Measurements from ENCODE around the gene SRRT. TPM values are rescaled to one million over a fixed set of nuclear protein-coding genes. Genes with fewer than 3 reads are reported as not detected.
A peak's percentile ranks its signal among the peaks of the same experiment; 100 is the strongest.

Gene SRRT
- total and polyA plus RNA-seq, 7 experiments from 2014 or later: 43.6 to 271 (median 255) TPM

- no peak overlapping the region for H3K4me3 ChIP-seq (ENCODE audit: low read length)
- Mint-ChIP-seq H3K36me3 (peaks cover 6 to 18% (median 12%) of the 10 kb centered on the region in 5 donors), H3K27ac (peak overlapping the region in 3 of 9 donors; percentile 30 to 62 (median 58)), H3K4me3 (peak overlapping the region; percentile 49 to 89 (median 76)), H3K9me3 (peaks cover 0 to 4% (median 0%) of the 10 kb centered on the region in 11 donors), H3K27me3 (peaks cover 22 to 48% (median 30%) of the 10 kb centered on the region in 5 donors), H3K4me1 (peaks cover 32 to 44% (median 39%) of the 10 kb centered on the region in 7 donors)
- H3K9me3 ChIP-seq (ENCODE audit: control insufficient read depth in 2 of 3, low read length in 3 of 3): no peaks in the 10 kb centered on the region
- ATAC-seq: no peak
- H3K36me3 ChIP-seq (ENCODE audit: control insufficient read depth in 2 of 3, insufficient read depth in 3 of 3, low read length in 3 of 3): peaks cover 0 to 8% (median 6%) of the 10 kb centered on the region in 3 experiments
- DNase-seq: no peak
- no peak overlapping the region for H3K27ac ChIP-seq (ENCODE audit: low read depth, low read length)
- H3K4me1 ChIP-seq (ENCODE audit: control insufficient read depth in 2 of 2, insufficient read depth in 2 of 2, low read length in 2 of 2): peaks cover 37 to 38% of the 10 kb centered on the region in 2 donors
- peaks cover 7 to 8% of the 10 kb centered on the region in 2 donors for H3K27me3 ChIP-seq (ENCODE audit: control insufficient read depth in 2 of 2, insufficient read depth in 2 of 2, low read length in 2 of 2)
- ChIA-PET POLR2A (interaction anchor here (1.2 kb wide), 1 partner anchor 16 kb away, joined by 4 read pairs; no protein-coding TSS in a partner anchor), CTCF (interaction anchor here (0.6 kb wide), 1 partner anchor 41 kb away, joined by 3 read pairs; no protein-coding TSS in a partner anchor)
- intact Hi-C loops (cut with micrococcal nuclease): loop anchor here in 1 of 2 donors (5.0 kb wide), 2 partner anchors 76 to 126 kb away; partner anchors contain the start of gene MUC12
Measured at GRCh38 chr7:100891568-100892247, 16.8 kb downstream of the SRRT start.

DNA sequence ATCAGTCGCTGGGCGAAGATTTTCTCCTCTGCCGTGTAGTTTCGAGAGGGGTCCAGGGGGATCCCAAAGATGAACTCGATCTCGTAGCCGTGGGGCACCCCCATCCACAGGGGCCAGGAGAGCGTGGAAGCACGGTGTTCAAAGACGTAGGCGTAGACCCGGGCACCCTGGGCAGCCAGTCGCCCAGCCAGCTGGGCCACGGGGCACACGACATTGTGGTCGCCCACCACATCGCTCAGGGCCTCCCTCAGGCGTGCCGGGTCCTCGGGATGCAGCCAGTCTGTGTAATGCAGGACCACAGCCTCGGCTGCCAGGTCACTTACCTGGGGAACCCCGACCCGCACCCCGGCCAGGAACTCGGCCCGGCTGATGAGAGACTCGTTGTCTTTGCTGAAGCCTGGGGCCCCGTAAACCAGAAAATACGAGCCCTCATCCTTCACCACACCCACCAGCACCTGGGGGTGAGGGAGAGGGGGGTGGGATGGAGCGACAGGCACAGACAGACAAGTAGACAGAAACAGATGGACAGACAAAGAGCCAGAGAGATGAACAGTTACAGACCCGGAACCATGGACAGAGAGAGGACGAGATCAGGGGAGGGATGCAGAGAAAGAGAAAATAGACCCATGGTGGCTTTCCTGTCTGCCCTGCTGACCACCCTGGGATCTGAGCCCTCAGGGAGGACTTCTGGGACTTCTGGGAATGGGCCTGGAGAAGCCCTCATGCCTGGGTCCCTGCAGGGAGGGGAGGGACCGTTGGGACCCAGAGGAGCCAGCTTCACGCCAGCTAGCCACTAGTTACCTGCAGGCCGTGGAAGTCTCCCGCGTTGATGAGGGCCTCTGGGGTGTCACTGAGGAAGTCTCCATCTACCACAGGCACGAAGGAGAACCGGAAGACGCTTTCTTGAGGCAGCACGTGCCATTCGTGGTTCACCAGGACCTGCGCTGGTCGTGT lies 17.7 kb downstream of the SRRT start:
- H3K9me3 Mint-ChIP-seq: peaks cover 0 to 2% (median 0%) of the 10 kb centered on the region in 11 donors
- ATAC-seq: no peak
- CTCF ChIA-PET: no interaction called here

DNA sequence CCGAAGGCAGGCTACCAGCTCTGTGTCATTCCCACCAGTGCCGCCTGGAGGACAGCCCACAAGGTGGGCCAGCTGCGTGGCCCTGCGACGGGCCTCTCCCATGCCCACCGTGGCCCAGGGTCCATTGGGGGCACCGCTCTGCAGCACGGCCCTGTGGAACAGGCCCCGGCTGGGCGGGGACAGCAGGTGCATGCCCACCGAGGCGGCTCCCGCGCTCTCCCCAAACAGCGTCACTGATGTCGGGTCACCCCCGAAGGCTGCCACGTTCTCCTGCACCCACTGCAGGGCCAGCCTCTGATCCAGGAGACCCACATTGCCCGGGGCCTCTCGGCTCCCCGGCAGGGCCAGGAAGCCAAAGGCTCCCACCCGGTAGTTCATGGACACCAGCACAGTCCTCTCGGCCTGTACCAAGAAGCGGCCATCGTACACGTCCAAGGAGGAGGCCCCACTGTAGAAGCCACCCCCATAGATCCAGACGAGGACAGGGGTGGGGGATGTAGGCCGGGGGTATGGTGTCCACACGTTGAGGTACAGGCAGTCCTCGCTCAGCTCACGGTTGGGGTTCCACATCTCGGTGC lies 18.5 kb downstream of the SRRT start:
- Mint-ChIP-seq H3K9me3 (peaks cover 0 to 2% (median 0%) of the 10 kb centered on the region in 11 donors), H3K27ac (no peak overlapping the region), H3K36me3 (peaks cover 0 to 2% (median 0%) of the 10 kb centered on the region in 5 donors), H3K4me1 (peaks cover 16 to 32% (median 23%) of the 10 kb centered on the region in 7 donors), H3K27me3 (peaks cover 35 to 60% (median 41%) of the 10 kb centered on the region in 5 donors), H3K4me3 (peak overlapping the region in 4 of 10 donors; percentile 2 to 95 (median 13))
- Histone ChIP-seq H3K36me3 (ENCODE audit: control insufficient read depth in 2 of 3, insufficient read depth in 3 of 3, low read length in 3 of 3) (no peaks in the 10 kb centered on the region), H3K27me3 (ENCODE audit: control insufficient read depth in 2 of 2, insufficient read depth in 2 of 2, low read length in 2 of 2) (peaks cover 8 to 10% of the 10 kb centered on the region in 2 donors), H3K4me1 (ENCODE audit: control insufficient read depth in 2 of 2, insufficient read depth in 2 of 2, low read length in 2 of 2) (peaks cover 21% of the 10 kb centered on the region in 2 donors), H3K9me3 (ENCODE audit: control insufficient read depth in 2 of 3, low read length in 3 of 3) (no peaks in the 10 kb centered on the region), H3K27ac (ENCODE audit: low read depth, low read length) (no peak overlapping the region), H3K4me3 (ENCODE audit: low read length) (no peak overlapping the region)
- CTCF ChIA-PET: no interaction called here
- intact Hi-C loops (cut with micrococcal nuclease): loop anchor here in 1 of 2 donors (5.0 kb wide), 2 partner anchors 74 to 124 kb away; partner anchors contain the start of gene MUC12
- no peak for ATAC-seq
- POLR2A ChIA-PET: no interaction called here
- DNase-seq: no peak

More for the DNA sequence above, 17.7 kb downstream of the SRRT start:
- Histone ChIP-seq H3K27ac (ENCODE audit: low read depth, low read length) (no peak overlapping the region), H3K4me3 (ENCODE audit: low read length) (no peak overlapping the region), H3K27me3 (ENCODE audit: control insufficient read depth in 2 of 2, insufficient read depth in 2 of 2, low read length in 2 of 2) (peaks cover 8 to 10% of the 10 kb centered on the region in 2 donors), H3K4me1 (ENCODE audit: control insufficient read depth in 2 of 2, insufficient read depth in 2 of 2, low read length in 2 of 2) (peaks cover 28 to 29% of the 10 kb centered on the region in 2 donors), H3K36me3 (ENCODE audit: control insufficient read depth in 2 of 3, insufficient read depth in 3 of 3, low read length in 3 of 3) (no peaks in the 10 kb centered on the region), H3K9me3 (ENCODE audit: control insufficient read depth in 2 of 3, low read length in 3 of 3) (no peaks in the 10 kb centered on the region)
- peaks cover 0 to 9% (median 3%) of the 10 kb centered on the region in 5 donors for H3K36me3 Mint-ChIP-seq
- peak overlapping the region in 4 of 10 donors; percentile 4 to 75 (median 55) for H3K4me3 Mint-ChIP-seq
- H3K4me1 Mint-ChIP-seq: peaks cover 24 to 34% (median 30%) of the 10 kb centered on the region in 7 donors
- peaks cover 27 to 53% (median 34%) of the 10 kb centered on the region in 5 donors for H3K27me3 Mint-ChIP-seq
- DNase-seq: no peak
- H3K27ac Mint-ChIP-seq: peak overlapping the region in 3 of 9 donors; percentile 9 to 58 (median 41)
- intact Hi-C loops (cut with micrococcal nuclease): loop anchor here in 1 of 2 donors (5.0 kb wide), 2 partner anchors 75 to 125 kb away; partner anchors contain the start of gene MUC12
- POLR2A ChIA-PET: no interaction called here

DNA sequence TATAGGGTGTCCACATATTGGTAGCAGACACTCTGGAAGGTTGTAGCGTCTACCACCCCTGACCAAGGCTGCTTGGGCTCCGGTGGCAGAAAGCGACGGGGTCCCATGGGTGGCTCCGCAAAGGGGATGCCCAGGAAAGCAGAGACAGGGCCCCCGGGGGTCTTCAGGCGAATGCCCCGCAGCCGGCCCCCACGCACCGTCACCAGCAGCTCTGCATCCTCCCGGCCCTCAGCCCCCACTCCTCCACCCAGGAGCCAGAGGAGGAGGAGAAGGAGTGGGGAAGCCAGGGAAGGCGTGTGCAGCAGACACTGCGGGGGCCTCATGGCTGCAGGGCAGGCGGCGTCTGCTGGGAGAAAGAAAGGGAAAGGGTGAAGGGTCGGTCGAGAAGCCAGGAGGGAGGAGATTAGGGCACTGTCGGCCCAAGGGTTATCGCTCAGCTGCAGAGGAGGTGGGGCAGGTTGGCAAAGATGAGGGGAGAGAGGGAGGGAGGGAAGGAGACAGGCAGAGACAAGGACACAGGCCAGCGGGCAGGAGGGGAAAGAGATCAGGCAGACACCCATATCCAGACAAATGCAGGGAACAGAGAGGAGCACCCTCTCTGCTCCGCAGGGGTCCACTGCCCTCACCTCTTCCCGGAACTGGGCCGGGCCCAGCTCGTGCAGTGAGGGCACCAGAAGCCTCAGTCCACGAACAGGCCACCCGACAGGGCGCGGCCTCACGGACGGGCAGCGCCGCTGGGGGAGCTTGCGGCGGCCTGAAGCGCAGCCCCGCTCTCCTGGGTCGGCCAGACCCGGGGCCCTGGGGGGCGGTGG lies 19.2 kb downstream of the SRRT start:
- intact Hi-C loops (cut with micrococcal nuclease): loop anchor here in 1 of 2 donors (2.0 to 5.0 kb wide), 4 partner anchors 73 to 389 kb away; partner anchors contain the start of gene MUC12
- DNase-seq (no peak), ATAC-seq (no peak)
- peaks cover 8 to 10% of the 10 kb centered on the region in 2 donors for H3K27me3 ChIP-seq (ENCODE audit: control insufficient read depth in 2 of 2, insufficient read depth in 2 of 2, low read length in 2 of 2)
- Mint-ChIP-seq H3K4me3 (peak overlapping the region in 6 of 10 donors; percentile 14 to 95 (median 34)), H3K36me3 (no peaks in the 10 kb centered on the region), H3K9me3 (peaks cover 0 to 2% (median 0%) of the 10 kb centered on the region in 11 donors), H3K27ac (no peak overlapping the region), H3K27me3 (peaks cover 36 to 61% (median 41%) of the 10 kb centered on the region in 5 donors), H3K4me1 (peaks cover 13 to 28% (median 19%) of the 10 kb centered on the region in 7 donors)
- peaks cover 14% of the 10 kb centered on the region in 2 donors for H3K4me1 ChIP-seq (ENCODE audit: control insufficient read depth in 2 of 2, insufficient read depth in 2 of 2, low read length in 2 of 2)
- no peak overlapping the region for H3K27ac ChIP-seq (ENCODE audit: low read depth, low read length)
- no peaks in the 10 kb centered on the region for H3K9me3 ChIP-seq (ENCODE audit: control insufficient read depth in 2 of 3, low read length in 3 of 3)
- CTCF ChIA-PET: interaction anchor here (0.6 to 0.9 kb wide), 2 partner anchors 165 to 1060 kb away, joined by 3 to 5 read pairs; no protein-coding TSS in a partner anchor
- no peaks in the 10 kb centered on the region for H3K36me3 ChIP-seq (ENCODE audit: control insufficient read depth in 2 of 3, insufficient read depth in 3 of 3, low read length in 3 of 3)
- H3K4me3 ChIP-seq (ENCODE audit: low read length): no peak overlapping the region
- POLR2A ChIA-PET: no interaction called here

- H3K27me3 ChIP-seq (ENCODE audit: control insufficient read depth in 2 of 2, insufficient read depth in 2 of 2, low read length in 2 of 2): peaks cover 8 to 10% of the 10 kb centered on the region in 2 donors
- H3K36me3 Mint-ChIP-seq: no peaks in the 10 kb centered on the region
- no peak overlapping the region for H3K27ac ChIP-seq (ENCODE audit: low read depth, low read length)
- no peak overlapping the region for H3K27ac Mint-ChIP-seq
- intact Hi-C loops (cut with micrococcal nuclease): loop anchor here (1.0 to 5.0 kb wide), 7 partner anchors 72 to 388 kb away; partner anchors contain the start of gene MUC12 (in 2 of the 2)
- CTCF ChIA-PET: interaction anchor here (0.6 to 0.9 kb wide), 2 partner anchors 164 to 1061 kb away, joined by 3 to 5 read pairs; no protein-coding TSS in a partner anchor
- DNase-seq: peak in 6 of 9 donors; percentile 36 to 71 (median 46)
- H3K36me3 ChIP-seq (ENCODE audit: control insufficient read depth in 2 of 3, insufficient read depth in 3 of 3, low read length in 3 of 3): no peaks in the 10 kb centered on the region
- peaks cover 0 to 2% (median 0%) of the 10 kb centered on the region in 11 donors for H3K9me3 Mint-ChIP-seq
- peaks cover 12 to 28% (median 19%) of the 10 kb centered on the region in 7 donors for H3K4me1 Mint-ChIP-seq
- H3K9me3 ChIP-seq (ENCODE audit: control insufficient read depth in 2 of 3, low read length in 3 of 3): no peaks in the 10 kb centered on the region
- H3K4me3 Mint-ChIP-seq: peak overlapping the region in 7 of 10 donors; percentile 7 to 95 (median 41)
- peak overlapping the region; percentile 47 for H3K4me3 ChIP-seq (ENCODE audit: low read length)
- ATAC-seq: peak; percentile 26
- POLR2A ChIA-PET: no interaction called here
- peaks cover 14% of the 10 kb centered on the region in 2 donors for H3K4me1 ChIP-seq (ENCODE audit: control insufficient read depth in 2 of 2, insufficient read depth in 2 of 2, low read length in 2 of 2)
- peaks cover 39 to 62% (median 44%) of the 10 kb centered on the region in 5 donors for H3K27me3 Mint-ChIP-seq
Measured at GRCh38 chr7:100894860-100895700, 20.2 kb downstream of the SRRT start.

Measured in naive thymus-derived CD4-positive, alpha-beta T cell (primary cell).